NCI-H345 treated with DMSO at 0.1 percent for 48 hours (cell line): ENCODE data around the gene NFIX.

Source experiments
- DNase-seq: peaks from one replicate; lab custom pipeline; 2025; ENCODE audit not compliant: unreplicated experiment; lab: John Stamatoyannopoulos, UW

The NFIX gene

GRCh38 chr19:13089857-13090507 lies 94.7 kb downstream of the NFIX start:
- no peak for DNase-seq

- no peak for DNase-seq
These were observed 95.4 kb downstream of the NFIX start for GRCh38 chr19:13090511-13091231.

- DNase-seq, result no peak
These were observed 96.3 kb downstream of the NFIX start for GRCh38 chr19:13091400-13092157.

GRCh38 chr19:13092158-13092543 lies 96.9 kb downstream of the NFIX start:
- no peak for DNase-seq

GRCh38 chr19:13092606-13093235 lies 97.4 kb downstream of the NFIX start:
- no peak for DNase-seq

- peak; percentile 18 for DNase-seq
These were observed 98.3 kb downstream of the NFIX start for GRCh38 chr19:13093407-13094105.

DNA sequence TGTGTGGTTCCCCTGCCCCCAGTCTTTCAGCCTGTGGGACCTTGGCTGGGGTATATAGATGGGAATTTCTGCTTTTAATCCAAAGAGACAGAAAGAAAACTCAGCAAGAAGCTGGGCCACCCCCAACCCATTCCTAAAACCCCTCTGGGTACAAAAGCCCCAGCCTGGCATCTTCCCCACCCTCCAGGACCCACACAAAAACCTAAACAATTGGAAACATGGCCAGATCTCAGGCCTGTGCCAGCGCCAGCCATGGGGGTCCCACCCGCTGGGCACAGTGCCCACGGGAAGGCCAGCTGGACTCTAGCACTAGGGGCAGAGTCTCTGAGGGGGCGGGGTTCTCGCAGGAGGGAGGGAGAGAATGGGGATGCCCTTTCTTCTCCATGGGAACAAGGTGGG lies 98.8 kb downstream of the NFIX start:
- DNase-seq, result no peak

DNA sequence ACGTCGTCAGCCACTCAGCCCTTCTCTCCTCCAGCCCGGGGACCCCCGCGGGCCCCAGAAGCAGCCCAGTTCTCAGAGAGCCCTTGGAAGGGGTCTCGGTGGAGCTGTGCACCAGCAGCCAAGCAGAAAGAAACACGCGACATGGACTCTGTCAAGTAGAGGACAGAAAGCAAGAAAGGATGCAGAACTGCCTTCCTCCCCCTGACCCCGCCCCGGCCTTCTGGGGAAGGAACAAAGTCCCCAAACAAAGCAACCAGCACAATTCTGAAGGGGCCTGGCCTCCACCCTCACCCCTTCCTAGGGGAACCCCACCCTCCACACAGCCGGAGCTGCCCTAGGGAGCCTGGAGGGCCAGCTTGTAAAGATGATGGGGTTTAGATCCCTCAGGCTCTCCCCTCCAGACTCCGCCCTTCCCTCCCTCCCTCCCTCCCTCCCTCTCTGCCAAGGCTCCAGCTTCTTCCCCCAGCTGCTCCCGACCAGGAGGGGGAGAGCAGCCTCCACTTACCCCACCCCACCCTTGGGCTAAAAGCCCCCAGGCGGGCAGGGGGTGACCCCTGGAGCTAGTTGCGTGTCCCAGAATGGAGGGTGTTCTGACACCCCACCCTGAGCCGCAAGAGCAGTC lies 99.6 kb downstream of the NFIX start:
- DNase-seq, result no peak

GRCh38 chr19:13095393-13095784 lies 100.1 kb downstream of the NFIX start:
- DNase-seq, result no peak

GRCh38 chr19:13095934-13096927 lies 101.0 kb downstream of the NFIX start:
- DNase-seq, result no peak

DNA sequence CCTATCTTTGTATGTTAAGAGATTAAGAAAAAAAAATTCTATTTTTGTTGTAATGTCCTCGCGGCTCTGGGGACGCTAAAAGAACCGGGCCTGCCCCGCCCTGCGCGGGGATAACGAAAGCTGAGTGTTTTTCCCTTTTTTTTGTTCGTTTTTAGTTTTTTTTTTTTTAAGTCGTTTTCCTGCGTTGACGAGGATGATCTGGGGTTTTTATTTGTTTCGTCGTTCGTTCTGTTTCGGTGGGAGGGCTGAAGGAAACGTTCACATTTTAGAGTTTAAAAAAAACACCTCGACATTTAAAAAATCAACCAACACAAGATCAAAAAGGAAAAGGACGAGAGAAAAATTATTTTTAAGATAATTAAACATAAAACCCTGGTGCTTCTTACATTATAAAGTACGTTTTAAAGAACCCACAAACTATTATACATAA lies 101.8 kb downstream of the NFIX start:
- no peak for DNase-seq

GRCh38 chr19:13097463-13098258 lies 102.4 kb downstream of the NFIX start:
- no peak for DNase-seq

GRCh38 chr19:13098277-13099072 lies 103.2 kb downstream of the NFIX start:
- no peak for DNase-seq

DNA sequence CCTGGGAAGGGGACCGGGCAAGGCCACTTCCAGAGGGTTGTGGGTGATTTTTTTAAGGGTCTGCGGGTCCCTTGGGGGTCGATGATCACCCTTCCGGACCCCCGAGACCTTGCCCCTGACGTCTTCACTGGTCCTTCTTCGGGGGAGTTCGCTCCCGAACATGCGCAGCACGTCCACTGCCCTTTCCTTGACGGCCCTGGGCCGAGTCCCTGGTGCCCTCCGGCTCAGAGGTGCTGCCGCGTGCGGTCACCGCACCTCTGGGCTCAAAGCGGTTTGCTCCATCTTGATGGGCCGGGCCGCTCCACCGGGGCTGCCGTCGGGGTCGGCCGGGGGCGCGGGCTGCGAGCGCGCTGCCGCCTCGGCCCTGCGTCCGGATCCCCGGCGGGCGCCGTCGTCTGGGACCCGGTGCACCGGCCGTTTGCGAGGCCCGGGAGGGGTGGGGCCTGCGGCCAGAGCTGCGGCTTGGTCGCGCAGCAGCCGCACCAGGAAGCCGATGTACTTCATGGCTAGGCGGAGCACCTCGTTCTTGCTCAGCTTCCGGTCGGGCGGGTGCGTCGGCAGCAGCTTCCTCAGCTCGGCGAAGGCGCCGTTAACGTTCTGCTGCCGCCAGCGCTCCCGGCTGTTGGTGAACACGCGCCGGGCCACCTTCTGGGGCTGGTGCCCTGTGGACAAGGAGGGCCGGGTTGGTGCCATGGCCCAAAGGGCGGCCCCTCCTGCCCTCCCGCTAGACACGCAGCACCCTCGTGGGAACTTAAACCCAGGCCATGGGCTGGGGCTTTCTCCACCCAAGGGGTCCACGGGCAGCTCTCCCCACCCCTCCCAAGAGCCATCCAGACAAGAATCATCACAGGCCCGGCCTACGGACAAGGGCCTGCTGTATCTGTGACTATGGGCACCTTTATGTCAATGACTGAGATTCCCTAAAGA lies 104.1 kb downstream of the NFIX start:
- no peak for DNase-seq

DNA sequence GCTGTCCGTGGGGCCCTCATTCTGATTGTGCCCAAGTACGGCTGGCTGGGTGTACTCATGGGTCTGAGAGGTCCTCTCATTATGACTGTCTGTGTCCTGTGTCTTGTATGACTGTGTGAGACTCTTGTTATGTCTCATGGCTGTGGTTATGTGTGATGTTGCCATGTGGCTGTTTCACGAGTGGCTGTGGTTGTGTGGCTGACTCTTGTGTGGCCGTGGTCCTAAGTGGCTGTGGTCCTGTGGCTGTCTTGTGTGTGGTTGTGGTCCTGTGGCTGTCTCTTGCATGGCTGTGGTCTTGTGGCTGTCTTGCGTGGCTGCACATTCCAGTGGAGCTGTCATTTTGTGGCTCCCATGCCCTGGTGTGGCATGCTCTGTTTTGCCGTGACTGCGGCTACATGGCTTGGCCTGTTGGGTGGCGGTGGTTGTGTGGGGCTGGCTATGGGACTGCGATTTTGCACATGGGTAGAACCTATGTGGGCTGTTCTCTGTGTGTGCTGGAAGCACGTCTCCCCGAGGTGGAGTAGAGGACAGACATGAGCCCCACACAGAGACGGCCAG lies 104.8 kb downstream of the NFIX start:
- no peak for DNase-seq

- DNase-seq, result no peak
These were observed 105.7 kb downstream of the NFIX start for GRCh38 chr19:13100841-13101589.
